NCI-H1694 (cell line): ENCODE data around the gene ACADM.
"Not testable (repeated sequence)": the region's sequence is repeated elsewhere in the genome, so short reads cannot be mapped to it uniquely, and the experiment has no call there.

Experiments used
- DNase-seq: peaks from one replicate; lab custom pipeline; 2025; lab: John Stamatoyannopoulos, UW

Gene ACADM

GRCh38 chr1:75795703-75796193 lies 71.2 kb downstream of the ACADM start:
- DNase-seq = no peak

DNA sequence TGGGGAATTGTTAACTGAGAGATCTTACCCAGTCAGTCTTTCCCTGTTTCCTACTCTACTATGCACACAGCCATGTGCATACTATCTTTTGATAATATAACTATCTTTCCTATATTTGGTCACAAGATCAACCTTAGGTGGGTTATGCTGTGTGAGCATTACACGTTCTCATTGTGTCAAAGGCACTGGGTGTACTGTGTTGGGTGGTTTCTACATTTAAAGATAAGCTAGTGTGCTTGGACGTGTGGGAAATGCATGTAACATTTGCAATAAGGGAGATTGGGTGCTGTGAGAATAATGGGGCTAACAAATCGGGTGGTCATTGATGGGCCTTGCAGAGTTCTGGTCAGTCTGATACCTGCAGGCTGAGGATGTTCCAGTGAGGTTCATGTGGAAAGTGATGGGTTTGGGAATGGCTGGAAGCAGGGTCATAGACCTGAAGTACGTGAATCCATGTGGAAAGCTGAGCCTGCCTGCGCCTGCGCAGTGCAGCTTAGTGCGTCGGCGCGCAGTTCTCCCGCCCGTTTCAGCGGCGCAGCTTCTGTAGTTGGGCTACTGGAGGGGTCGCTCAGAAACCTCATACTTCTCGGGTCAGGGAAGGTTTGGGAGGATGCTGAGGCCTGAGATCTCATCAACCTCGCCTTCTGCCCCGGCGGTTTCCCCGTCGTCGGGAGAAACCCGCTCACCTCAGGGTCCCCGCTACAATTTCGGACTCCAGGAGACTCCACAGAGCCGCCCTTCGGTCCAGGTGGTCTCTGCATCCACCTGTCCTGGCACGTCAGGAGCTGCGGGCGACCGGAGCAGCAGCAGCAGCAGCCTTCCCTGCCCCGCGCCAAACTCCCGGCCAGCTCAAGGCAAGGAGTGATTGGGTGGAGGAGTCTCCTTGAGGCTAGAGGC lies 72.1 kb downstream of the ACADM start, which contains the start of gene MSH4:
MSH4 (plus strand) TSS at position 507 of the 897 bp plus-strand sequence; CDS start at position 611, 104 bp downstream.
- no peak for DNase-seq

- DNase-seq = no peak
Observed at GRCh38 chr1:75797273-75797588, 72.7 kb downstream of the ACADM start.

DNA sequence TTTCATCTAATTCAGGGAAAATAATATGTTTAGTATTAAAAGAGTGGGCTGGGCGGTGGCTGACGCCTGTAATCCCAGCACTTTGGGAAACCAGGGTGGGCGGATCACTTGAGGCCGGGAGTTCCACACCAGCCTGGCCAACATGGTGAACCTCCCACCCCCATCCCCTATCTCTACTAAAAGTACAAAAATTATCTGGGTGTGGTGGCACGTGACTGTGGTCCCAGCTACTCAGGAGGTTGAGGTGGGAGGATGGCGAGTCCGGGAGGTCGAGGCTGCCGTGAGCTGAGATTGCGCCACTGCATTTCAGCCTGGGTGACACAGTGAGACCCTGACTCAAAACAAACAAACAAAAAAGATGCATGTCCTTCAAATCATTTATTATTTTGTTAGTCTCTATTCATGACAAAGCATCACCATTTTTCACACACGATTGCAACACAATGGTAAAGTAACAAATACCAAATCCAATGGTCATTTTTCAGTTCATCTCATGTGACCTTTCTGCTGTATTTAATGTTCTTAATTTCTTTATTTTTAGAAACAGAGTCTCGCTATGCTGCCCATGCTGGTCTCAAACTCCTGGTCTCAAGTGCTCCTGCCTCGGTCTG lies 73.2 kb downstream of the ACADM start:
- DNase-seq = no peak

- not testable (repeated sequence) for DNase-seq
Observed at GRCh38 chr1:75801480-75801879, 77.0 kb downstream of the ACADM start.

- no peak for DNase-seq
Observed at GRCh38 chr1:75808921-75809320, 84.4 kb downstream of the ACADM start.

GRCh38 chr1:75810113-75810512 lies 85.6 kb downstream of the ACADM start:
- not testable (repeated sequence) for DNase-seq

- no peak for DNase-seq
Observed at GRCh38 chr1:75811211-75811981, 86.9 kb downstream of the ACADM start.

- DNase-seq = no peak
Observed at GRCh38 chr1:75812065-75812464, 87.6 kb downstream of the ACADM start.
